HG03139 (cell line): ENCODE measurements around the gene APOM.

Experiments used
- ATAC-seq: cut with Tn5 transposase; IDR thresholded peaks from one replicate; pipeline ENCODE4 v1.9.1; 2021; ENCODE audit not compliant: unreplicated experiment

Gene APOM

GRCh38 chr6:31677955-31678354, 22.3 kb downstream of the APOM start:
- ATAC-seq = no peak

GRCh38 chr6:31680226-31681134, 24.8 kb downstream of the APOM start, which contains the start of gene LY6G5C:
Gene LY6G5C, minus strand, starts transcription at chr6:31681067. Its CDS starts 694 bp downstream, at chr6:31680373.
- ATAC-seq = no peak

- ATAC-seq = no peak
Measured at GRCh38 chr6:31681135-31681671, 25.5 kb downstream of the APOM start.

GRCh38 chr6:31683591-31683990, 27.9 kb downstream of the APOM start:
- ATAC-seq = no peak

DNA sequence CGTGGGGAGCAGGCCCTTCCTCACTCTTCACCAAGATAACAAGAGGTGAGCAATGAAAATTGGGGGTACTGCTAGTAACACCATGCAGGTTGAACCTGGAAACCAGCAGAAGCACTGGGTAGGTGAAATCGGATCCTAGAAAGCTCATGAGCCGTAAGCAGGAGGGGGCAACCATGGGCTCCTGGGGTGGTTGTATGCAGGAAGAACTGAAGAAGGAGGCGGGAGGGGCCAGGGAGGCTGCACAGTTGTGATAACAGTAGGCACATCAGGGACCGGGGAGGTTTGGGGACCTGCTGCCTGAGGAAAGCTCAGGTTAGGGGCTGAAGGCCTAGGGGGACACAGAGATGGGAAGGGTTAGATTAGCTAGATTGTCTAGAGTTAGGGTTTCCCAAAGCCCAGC, 30.8 kb downstream of the APOM start:
- no peak for ATAC-seq

GRCh38 chr6:31687321-31687720, 31.6 kb downstream of the APOM start:
- ATAC-seq = no peak

GRCh38 chr6:31687860-31688693, 32.4 kb downstream of the APOM start:
- no peak for ATAC-seq

DNA sequence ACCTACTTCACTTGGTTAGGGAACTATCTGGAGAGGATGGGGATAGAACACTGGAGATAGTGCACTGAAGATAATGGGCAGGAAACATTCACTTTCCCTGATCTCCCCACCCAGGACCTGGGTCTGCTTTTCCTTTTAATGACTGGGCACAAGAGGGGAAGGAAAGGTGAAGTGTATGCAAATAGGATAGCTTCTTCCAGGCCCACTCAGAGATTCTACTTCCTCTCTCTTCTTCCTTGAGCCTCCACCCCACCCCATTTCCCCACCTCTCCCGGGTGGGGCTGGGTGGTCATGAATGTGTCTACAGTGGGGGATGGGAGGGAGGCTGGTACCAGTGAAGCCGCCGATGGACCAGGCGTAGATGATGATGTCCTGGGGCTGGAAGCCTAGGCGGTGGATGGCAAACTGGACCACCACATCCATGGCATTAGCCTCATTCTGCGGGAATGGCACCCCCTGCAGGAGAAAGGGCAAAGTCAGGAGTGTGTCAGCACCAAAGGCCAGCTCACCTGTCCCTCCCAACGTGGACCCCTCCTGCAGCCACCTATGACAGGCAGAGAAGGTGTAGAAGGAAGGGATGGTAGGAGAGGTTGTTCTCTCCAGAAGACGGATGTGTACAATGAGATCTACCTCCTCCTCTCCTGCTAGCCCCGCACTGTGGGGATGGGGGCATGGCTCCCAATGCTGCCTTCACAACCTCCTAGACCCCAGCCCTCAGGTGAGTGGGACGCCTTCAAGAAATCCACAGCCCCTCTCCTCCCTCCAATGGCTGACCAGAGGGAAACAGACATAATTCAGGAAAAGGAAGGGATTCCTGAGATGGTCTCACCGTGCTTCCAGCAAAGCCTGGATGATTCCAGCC, 33.8 kb downstream of the APOM start:
- ATAC-seq = no peak

- ATAC-seq = no peak
Measured at GRCh38 chr6:31690231-31691077, 34.8 kb downstream of the APOM start.

GRCh38 chr6:31691078-31691463, 35.4 kb downstream of the APOM start:
- ATAC-seq = no peak

GRCh38 chr6:31691564-31692108, 35.9 kb downstream of the APOM start:
- no peak for ATAC-seq

GRCh38 chr6:31692353-31692752, 36.7 kb downstream of the APOM start:
- no peak for ATAC-seq

GRCh38 chr6:31692886-31693285, 37.2 kb downstream of the APOM start:
- no peak for ATAC-seq

- no peak for ATAC-seq
Measured at GRCh38 chr6:31693535-31693934, 37.8 kb downstream of the APOM start.

- no peak for ATAC-seq
Measured at GRCh38 chr6:31697555-31697954, 41.9 kb downstream of the APOM start.

- ATAC-seq = no peak
Measured at GRCh38 chr6:31700740-31701401, 45.2 kb downstream of the APOM start.

GRCh38 chr6:31701666-31702404, 46.1 kb downstream of the APOM start:
- no peak for ATAC-seq

- no peak for ATAC-seq
Measured at GRCh38 chr6:31702405-31702818, 46.7 kb downstream of the APOM start.
